HG02623 (cell line): Measurements from ENCODE around the gene LRRN2.

Source experiments
- ATAC-seq: cut with Tn5 transposase; IDR thresholded peaks from one replicate; pipeline ENCODE4 v1.9.1; 2021; ENCODE audit warnings: moderate library complexity; ENCODE audit not compliant: unreplicated experiment

Gene LRRN2

DNA sequence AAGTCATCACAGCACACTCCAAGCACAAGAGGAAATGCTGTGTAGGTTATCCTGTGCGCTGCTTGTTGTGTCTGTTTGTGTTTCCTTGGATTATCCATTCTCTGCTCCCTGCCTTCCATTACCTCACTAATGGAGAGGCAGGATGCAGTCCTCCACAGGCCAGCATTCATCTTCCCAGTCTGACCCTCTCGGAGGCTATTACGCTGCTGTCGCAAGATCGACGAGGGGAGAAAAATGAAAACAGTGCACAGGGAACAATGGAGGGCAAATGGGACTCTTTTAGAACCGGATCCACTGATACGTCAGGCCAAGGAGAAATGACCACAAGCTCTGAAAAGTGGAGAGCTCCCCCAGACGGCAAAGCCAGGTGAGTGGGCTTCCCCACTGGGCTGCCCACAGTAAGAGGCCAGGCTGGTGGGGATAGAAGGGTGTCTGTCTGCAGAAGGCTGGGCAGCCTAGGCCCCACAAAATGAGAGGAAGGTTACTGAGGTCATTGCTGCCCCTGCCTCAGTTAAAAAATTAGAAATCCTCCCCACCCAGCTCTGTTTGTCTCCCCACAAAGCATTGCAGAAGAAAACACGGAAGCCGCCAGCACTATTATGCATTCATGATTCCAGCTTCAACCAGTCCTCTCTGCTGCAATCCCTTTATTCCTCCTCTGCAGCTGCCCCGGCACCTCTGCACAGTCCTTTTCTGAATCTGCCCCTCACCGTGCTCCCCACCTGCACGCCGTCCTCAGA is 21.7 kb downstream of the LRRN2 start:
- ATAC-seq, result no peak

DNA sequence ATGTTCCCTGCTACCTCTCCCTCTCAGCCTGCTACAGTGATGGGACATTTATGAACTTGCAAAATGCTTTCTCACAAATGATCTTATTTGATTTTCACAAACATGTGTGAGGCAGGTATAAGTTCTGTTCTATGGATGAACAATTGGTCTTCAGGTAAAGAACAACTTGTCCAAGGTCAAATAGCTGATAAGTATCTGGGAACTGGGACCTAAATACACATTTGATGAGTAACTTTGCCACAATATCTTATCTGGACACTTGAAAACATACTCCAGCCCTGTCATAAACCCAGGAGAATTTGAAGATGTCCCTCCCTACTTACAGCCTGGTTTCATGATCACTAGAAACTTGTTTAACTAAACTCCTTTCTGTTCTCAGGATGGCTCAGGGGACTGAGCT is 23.0 kb downstream of the LRRN2 start:
- no peak for ATAC-seq

DNA sequence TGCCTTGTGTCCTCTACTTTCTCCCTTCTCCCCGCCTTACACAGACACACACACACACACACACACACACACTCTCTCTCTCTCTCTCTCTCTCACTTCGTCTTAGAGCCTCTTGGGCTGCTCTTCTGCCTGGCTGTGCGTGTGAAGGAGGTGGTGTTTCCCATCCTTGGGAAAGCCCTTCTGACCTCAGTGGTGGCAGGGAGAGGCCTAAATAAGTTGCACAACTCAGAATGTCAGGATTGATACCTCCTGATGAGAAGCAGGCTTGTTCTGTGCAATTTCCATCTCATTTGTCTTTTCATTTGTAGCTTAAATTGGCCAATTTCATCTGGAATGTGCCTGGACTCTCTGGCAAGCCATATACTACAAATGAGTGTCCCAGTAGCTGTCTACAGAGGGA is 25.0 kb downstream of the LRRN2 start:
- ATAC-seq, result no peak

DNA sequence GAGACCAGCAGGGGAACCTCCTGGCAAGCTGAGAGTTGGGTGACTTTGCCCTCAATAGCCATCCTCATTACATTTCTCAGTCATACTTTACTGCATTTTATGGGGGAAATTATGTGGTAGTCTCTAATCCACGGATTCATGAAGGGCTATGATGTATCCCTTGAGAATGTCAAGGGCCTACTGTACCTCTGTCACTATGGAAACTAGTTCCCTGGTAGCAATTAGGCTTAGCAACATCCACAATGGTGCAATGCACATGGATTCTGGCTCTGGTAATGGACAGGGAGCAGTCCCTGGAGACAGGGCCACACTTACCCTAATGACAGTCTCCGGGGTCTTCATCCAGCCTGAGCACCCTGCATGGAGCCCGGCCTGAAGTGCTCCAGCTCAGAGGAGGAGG is 26.5 kb downstream of the LRRN2 start:
- ATAC-seq, result no peak

DNA sequence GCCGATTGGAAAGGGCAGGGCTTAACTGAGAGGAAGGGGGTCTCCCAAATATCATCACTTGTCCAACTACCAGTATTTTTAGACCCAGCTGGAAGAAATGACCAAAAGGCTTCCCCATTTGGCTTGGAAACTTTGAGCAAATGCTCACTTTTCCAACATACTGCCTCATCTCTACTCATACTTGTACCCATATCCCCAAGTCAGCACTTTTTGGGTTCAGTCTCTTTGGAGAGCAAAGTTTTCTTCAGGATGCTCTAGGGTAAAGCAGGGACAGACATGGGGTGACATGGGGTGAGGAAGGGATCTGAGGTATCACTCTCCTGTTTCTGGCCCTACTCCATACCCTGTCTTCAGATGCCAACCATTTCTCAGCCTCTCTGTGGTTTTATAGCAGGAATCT is 27.2 kb downstream of the LRRN2 start:
- no peak for ATAC-seq

DNA sequence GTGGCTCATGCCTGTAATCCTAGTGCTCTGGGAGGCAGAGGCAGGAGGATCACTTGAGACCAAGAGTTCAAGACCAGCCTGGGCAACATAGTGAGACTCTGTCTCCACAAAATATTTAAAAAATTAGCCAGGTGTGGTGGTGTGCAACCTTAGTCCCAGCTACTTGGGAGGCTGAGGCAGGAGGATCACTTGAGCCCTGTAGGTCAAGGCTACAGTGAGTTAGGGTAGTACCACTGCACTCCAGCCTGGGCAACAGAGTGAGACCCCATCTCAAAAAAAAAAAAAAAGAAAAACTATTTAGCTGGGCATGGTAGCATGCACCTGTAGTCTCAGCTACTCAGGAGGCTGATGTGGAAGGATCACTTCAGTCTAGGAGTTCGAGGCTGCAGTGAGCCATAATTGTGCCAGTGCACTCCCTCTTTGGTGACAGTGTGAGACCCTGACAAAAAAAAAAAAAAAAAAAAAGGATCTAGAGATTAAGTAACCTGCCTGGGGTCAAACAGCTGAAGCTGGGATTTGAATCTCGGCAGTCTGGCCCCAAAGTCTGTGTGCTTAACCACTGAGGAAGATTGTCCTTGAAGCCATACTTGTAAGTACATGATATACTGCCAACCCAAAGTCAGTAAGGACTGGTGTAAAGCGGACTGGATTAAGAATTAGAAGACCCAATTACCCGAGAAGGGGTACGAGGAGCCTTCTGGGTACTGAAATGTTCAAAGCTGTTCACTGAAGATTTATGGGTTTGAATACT is 31.8 kb downstream of the LRRN2 start:
- ATAC-seq, result no peak

DNA sequence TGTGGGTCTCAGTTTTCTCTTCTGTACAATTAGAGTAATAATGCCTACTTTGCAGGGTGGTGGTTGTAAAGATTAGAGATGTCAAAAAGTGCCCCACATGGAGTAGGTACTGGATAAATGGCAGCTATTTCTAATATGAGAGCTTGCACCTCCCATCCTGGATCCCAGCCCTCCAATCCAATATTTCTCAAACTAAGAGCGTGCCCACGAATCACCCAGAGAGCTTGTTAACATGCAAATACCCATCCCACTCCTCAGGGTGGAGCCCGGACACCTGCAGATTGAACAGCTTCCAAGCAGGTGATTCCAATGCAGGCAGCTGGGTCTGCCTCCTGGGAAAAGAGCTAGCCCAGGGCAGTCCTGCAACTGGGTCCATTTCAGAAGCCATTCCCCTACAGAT is 33.0 kb downstream of the LRRN2 start:
- no peak for ATAC-seq

DNA sequence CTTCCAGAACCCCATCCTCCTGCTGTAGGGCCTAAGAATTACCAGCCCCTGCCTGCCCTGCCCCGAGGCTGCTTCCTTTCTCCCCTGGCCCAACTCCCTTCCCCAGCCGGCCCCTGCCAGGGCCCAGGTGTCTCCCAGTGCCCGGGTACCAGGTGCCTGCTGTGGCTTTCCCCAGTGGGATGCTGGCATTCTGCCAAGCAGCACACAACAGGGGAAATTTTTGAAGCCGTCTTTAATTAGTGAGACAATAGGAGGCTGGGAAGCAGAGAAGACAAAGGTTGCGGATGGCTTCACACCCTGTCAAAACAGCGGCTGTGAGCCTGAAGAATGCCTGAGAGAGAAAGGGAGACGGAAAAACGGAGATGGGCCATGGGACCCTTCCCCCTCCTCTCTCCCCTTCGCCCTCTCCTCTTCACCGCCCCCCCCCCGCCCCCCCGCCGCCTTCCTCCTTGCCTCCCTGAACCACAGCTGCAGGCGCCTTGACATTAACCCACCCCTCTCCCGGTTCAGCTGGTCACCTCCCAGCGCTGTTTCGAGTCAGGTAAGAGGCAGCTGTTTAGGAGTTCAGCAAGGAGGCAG is 33.6 kb downstream of the LRRN2 start:
- no peak for ATAC-seq

DNA sequence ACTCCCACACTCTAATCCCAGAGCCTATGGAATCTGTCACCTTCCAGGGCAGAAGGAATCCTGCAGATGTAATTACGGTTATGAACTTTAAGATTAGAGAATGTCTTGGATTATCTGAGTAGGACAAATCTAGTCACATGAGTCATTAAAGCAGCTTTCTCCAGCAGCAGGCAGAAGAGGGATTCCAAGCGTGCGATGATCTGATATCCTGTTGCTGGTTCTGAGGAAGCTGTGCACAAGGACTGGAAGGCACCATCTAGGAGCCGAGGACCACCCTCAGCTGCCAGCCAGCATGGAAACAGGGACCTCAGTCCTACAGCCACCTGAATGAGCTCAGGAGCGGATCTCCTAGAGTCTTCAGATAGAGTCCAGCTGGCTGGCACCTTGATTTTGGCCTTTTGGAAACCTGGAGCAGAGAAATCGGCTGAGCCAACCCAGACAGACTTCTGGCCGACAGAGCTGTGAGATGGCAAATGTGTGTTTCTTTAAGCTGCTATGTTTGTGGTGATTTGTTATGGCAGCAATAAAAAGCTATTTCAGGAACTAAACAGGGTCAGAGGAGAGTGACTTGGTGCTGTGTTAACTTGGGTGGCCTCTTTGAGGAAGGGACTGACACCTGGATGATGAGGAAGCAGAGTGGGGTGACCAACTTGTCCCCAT is 34.5 kb downstream of the LRRN2 start:
- no peak for ATAC-seq

DNA sequence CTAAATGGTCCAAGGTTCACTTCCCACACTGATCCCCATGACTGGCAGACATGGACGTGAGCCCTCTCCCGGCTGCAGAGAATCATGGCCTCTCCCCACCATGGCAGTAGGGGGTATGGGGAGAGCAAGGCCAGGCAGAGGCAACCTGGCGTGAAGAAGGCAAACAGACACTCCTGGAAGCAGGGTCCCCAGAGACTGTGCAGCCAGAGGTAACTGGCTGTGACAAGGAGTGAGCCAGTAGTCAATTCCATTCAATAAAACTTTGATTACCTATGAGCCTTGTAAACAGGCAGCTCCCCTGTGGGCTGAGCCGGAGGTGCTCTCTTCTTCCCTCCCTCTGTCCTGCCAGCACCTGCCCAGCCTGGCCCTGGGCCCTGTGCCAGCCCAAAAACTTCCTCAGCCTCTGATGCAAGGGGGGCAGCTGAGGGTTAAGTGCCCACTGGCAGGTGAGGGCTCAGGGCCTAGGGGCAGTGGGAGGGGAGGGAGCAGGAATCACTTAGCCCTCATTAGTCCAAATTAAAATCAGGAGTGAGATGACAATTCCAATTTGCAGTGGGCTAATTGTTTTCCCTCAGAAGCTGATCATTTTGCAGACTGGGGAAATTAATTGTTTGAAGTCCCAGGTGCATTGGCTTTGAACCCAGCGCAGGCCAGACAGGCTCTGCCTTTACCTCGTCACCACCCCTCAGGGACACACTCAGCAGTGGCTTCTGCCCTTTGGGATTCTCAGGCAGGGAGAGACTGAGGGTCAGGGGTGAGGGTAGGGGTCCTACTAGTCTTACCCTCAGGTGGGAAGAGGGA is 35.6 kb downstream of the LRRN2 start:
- ATAC-seq, result no peak

DNA sequence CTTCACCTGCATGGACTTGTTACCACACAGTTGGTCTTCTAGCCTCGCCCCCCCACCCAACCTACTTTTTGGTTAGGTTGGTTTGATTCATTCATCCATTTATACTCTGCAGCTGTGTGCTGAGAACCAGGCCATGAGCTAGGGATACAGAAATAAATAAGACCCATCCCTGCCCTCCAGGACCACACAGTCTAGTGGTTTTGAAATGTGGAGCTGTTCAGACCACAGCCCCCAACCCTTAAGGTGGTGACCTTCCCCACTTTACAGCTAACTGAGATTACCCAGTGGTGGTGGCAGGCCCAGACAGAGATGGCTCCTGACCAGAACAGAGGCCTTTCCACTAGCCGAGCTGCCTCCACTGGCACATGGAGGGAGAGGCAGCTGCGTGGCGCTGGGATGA is 37.0 kb downstream of the LRRN2 start:
- no peak for ATAC-seq

DNA sequence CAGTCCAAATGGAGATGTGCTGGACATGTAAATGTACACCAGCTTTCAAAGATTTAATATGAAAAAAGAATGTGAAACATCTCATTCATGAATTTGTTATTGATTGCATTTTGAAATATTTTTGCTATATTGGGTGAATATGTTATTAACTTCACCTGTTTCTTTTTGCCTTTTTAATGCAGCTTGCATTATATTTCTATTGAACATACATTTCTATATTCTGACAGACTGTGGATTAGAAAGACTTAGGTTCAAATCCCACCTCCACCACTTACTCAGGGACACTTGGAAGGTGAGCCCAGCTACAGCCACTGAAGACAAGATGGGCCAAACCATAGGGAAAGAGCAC is 37.8 kb downstream of the LRRN2 start:
- ATAC-seq, result no peak

DNA sequence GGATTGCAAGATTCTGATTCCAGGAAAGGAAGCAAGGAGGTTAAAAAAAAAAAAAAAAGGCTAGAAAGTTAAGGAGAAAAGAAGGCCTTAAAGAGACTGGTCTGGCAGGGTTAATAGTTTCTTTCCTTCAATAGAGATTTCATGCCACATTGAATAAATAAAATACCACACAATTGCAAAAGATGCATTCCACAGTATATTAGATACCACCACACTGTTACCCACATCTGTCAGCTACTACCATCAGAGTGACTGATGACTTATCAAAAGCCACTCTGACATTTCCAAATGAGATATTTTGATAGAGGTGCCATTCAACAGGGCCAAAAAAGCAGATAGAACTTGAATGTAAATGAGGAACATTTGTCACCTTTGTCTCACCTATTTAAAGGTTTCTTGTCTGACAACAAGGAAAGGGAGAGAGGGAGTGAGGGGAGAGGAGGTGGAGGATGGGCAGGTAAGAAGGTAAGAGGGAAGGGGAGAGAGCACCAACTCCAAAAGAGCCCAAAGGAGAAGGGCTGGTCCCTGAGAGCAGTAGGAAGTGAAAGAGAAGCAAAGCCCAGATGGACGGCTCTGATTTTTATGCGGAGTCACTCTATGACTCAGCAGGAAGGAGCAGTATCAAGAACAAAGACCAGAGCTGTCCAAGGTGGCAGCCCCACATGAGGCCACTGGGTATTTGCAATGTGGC is 38.3 kb downstream of the LRRN2 start:
- ATAC-seq, result no peak

DNA sequence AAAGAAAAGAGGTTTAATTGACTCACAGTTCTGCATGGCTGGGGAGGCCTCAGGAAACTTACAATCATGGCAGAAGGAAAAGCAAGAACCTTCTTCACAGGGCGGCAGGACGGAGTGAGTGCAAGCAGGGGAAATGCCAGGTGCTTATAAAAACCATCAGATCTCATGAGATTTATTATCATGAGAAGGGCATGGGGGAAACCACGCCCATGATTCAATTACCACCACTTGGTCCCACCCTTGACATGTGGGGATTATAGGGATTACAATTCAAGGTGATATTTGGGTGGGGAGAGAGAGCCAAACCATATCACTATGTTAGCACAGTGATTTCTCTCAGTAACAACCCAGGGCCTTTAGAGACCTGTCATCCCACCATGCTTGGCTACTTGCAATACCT is 39.9 kb downstream of the LRRN2 start:
- no peak for ATAC-seq

DNA sequence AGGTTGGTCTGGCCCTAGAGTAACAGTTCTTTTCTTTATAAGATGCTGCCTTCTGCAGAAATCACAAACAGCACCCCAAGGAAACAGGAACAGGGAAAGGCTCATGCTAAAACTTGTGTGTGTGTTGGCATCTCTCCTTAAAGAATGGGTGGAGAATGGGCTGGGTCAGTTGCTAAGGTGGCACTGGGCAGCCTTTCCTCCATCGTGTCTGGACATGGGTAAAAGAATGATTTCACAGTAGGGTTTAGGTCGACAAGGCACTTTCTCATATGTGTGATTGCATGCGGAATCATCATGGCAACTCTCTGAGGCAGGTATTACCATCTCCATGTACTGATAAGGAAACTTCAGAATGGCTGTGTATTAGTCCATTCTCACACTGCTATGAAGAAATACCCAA is 40.3 kb downstream of the LRRN2 start:
- ATAC-seq, result no peak

DNA sequence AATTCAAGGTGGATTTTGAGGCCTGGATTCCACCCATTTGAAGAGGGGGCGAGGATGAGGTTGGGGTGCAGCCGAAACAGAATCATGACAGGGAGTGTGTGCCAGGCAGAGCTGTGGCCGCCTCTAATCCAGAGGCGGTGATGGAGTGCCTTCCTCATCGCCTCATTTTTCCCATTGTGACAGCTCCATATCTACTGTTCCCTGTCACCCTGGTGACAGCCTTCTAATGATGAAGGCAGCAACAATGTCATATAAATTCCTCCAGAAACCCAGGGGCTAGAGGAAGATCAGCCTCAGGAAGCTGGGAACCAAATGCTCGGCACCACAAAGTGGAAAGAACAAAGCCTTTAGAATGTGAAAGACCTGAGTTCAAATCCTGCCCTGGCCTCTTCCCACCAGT is 42.0 kb downstream of the LRRN2 start:
- no peak for ATAC-seq

DNA sequence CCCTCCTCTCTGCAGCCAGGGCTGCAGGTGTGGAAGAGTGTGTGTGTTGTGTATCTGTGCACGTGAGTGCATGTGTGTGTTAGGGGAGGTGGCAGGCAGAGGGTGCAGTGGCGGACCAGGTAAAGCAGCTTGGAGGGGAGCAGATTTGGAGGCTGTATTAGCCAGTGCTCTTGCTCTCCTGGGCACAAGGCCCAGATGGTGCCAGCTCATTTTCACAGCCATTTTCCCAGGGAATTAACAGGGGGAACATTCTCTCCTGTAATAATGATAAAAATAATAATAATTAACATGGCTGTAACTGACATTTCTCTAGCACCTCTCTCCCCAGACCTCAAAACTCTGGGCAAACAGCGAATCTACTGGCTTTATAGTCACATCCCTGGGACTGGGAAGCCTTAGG is 43.6 kb downstream of the LRRN2 start:
- no peak for ATAC-seq

DNA sequence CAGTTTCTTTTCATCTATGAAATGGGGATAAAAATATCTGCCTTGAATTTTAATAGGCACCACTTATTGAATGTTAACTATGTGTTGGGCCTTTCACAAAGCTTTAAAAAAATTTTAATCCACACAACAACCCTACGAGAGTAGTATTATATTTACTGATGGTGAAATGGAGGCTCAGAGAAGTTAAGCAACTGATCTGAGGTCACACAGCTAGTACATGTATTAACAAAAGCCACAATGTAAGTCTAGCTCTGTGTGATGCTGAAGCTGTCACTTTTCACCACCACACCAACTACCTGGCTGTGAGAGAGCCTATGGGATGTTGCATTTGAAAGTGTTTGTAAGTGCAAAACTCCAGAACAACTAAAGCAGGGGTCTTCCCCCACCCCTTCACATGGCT is 44.1 kb downstream of the LRRN2 start:
- no peak for ATAC-seq

DNA sequence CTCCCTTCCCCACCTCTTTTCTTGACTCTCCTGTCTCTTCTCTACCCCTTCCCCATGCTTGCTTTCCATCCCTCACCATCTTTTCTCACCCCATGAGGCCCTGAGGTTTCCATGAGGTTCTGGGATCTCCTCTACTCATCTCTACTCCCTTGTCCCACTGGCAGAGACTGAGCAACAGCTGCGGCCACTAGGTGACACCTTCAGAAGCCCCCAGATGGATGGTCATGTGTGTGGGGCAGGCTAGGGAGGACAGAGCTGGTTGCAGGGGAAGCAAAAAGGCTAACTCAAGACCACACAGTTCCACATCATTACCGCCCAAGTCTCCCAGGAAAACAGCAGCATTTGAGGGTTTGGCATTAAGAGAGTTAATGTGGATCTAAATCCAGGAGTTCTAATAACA is 45.0 kb downstream of the LRRN2 start:
- ATAC-seq, result no peak

DNA sequence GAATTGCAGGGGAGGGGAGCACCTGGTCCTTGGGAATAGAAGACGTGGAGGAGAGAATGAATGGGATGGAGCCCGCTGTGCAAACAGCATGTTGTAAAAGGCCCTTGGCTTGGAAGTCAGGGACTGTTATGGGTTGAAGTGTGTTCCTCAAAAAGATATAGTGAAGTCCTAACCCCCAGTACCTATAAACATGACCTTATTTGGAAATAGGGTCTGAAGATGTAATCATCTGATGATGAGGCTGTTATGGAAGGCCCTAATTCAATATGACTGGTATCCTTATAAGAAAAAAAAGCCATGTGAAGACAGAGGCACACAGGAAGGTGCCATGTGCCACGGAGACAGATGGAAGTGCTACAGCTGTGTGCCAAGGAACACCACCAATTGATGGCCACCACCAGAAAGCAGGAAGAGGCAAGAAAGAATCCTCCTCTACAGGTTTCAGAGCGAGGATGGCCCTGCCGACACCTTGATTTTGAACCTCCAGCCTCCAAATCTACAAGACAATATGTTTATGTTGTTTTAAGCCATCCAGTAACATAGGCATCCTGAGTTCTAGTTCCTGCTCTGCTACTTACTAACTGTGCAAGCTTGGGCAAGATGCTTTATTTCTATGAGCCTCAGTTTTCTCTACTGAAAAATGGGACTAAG is 51.2 kb downstream of the LRRN2 start:
- ATAC-seq, result no peak
